ENCODE results near the gene NEK7. TPM values are rescaled to one million over a fixed set of nuclear protein-coding genes. Genes with fewer than 3 reads are reported as not detected.
A peak's percentile ranks its signal among the peaks of the same experiment; 100 is the strongest.

The NEK7 gene
- total RNA-seq, 1 donor from 2014 or later: 131 TPM

- DNase-seq: no peak
Observed at GRCh38 chr1:198258491-198258890, 101.7 kb downstream of the NEK7 start.

- DNase-seq: no peak
Observed at GRCh38 chr1:198259333-198260074, 102.7 kb downstream of the NEK7 start.

GRCh38 chr1:198261886-198262285 lies 105.1 kb downstream of the NEK7 start:
- no peak for DNase-seq

GRCh38 chr1:198263186-198263585 lies 106.4 kb downstream of the NEK7 start:
- peak; percentile 8 for DNase-seq

DNA sequence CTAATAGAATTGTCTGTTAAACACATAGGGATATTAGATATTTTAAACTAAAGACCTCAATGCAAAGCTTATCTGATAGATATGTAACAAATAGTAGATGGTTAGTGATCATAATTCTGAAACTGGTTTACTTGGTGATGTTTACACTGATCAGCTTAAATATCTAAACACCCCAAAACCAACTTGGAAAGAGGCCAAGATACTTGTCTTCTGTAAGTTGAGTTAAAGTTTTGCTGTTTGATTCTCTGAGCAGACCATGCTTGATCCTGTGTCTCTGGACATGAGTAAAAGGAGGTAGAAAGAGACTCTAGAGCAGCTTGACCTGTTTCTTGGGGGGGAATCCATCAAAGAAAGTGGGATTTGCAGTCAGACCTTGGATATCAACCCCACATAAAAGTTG lies 107.5 kb downstream of the NEK7 start:
- no peak for DNase-seq

DNA sequence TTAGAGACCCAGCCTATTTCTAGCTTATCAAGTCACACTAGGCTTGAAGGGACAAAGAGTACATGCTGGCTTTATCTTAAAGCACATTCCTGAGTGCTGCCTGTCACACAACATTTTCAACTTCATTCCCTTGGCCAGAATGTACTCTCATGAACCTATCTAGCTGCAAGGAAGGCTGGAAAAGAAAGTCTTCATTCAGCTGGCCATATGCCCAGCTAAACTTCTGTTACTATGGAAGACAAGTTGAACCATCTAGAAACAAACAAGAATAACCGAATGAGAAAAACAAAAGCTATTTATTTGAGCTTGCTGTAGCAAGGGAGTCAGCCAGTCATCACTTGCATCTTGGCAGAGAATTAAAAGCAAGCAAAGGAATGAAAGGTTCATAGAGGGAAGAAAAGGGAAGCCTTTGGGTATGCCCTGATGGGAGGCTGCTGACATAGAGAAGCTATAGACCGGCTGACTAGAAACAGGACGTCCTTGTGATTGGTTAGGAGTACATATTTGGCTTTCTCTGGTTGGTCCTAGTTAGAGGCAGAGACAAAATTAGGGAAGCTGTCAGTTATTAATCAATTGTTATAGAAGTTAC lies 108.4 kb downstream of the NEK7 start:
- DNase-seq: peak; percentile 8

DNA sequence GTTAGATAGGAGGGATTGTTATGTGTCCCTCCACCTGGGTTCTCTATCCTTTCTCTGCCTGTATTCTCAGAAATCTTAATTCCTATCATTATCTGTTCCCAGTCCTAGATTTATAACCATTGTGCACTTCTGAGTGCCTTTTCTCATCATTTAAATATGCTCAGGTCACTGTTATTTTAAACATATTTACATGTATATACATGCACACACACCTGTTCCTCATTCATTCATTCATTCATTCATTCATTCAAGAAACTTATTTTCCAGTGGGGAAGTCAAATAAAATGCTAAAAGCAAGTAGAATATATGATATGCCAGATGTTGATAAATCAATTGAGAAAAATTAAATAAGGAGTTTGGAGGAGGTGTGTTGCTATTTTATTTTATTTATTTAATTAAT lies 110.3 kb downstream of the NEK7 start:
- DNase-seq: no peak

GRCh38 chr1:198267921-198268320 lies 111.1 kb downstream of the NEK7 start:
- DNase-seq: no peak

DNA sequence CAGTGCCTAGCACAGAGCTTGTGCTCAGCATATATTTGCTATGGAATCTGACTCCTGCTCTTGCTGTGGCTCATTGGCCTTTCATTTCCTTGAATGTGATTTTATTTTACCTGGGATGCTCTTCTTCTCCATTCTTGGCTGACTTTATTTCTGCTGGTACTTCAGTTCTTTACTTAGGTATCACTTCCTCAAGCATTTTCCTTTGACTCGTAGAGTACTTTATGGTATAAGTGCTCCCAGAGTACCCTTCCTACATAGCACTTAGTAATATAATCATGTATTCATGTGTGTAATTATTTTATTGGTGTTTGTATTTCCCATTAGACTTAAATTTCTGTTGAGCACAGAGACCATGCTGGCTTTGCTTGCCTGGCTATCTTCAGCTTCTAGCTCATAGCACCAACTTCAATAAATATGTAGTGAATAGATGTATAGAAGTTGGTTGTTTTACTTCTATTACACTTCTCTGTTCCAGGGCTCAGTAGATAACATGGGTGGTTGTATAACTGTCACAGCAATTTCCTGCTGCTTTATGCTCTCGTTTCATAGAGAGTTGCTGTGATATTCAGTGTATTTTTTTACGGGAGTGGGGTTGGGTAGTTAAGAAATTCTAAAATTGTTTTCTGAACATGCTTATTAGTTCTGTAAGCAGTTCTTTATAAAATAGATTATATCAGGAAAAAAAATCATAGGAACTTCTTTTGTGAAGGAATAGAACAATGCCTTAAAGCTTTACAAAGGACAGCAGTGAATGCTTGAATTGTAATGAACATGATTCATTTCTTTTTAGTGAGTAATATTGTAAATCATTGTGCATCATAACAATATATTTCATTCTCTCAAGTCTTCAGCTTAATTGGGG lies 112.2 kb downstream of the NEK7 start:
- no peak for DNase-seq

- DNase-seq: no peak
Observed at GRCh38 chr1:198269646-198269940, 112.8 kb downstream of the NEK7 start.

GRCh38 chr1:198270273-198270828 lies 113.6 kb downstream of the NEK7 start:
- no peak for DNase-seq

DNA sequence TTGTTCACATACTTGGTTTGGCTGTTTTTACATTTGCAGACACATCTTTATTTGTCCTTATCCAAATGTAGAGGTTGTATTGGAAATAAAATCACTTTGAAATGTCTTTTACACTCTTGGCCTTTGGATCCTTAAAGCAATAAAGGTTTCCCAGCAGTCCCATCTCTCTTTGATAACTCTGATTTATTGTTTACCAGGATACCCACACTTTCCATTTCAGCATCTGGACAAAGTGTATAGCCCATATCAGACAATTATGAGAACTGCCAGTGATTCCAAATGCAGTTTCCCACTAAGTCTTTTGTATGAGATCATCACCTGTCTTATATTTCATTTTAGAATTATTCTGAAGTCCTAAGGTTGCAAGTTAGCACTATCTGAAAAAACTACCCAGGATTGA lies 114.7 kb downstream of the NEK7 start:
- DNase-seq: no peak

- DNase-seq: no peak
Observed at GRCh38 chr1:198272492-198272891, 115.7 kb downstream of the NEK7 start.

DNA sequence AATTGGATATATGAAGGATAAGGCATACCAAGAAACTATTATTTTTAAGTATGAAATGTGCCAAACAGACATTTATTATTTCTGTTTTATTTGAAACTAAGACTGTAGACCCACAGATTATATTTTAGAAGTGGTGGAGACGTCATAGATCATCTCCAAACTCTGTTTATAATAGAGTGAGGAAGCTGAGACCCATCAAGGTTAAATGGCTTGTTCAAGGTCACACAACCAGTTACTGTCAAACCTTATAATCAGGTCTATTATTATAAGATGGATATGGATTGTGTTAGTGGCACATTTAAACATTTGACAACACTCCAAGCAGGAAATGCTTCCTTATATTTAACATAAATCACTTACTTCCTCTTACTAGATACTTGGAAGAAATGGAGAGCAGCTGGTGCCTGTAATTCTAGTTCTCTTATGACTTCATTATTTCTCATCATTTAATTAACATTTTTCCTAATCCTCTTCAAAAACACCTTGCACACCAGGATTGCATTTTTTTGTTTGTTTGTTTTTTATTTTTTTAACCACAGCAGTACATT lies 117.0 kb downstream of the NEK7 start:
- DNase-seq: no peak

DNA sequence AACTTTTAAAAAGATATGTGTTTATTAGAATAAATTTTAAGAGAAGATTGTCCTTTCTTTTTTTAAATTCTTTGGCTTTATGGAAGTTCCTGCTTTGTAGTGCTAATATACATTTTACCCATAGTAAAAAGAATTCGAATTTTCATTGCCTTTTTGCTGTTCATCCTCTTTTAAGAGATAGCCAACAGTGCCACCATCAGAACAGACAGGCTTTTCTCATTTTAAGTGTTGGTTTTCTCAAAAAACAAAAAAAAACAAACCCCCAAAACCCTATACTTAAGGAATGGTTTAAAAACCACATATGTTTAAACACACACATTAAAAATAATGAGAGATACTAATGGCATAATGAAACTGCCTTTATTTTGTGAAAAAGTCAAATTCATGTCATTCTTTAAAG lies 118.8 kb downstream of the NEK7 start:
- no peak for DNase-seq

DNA sequence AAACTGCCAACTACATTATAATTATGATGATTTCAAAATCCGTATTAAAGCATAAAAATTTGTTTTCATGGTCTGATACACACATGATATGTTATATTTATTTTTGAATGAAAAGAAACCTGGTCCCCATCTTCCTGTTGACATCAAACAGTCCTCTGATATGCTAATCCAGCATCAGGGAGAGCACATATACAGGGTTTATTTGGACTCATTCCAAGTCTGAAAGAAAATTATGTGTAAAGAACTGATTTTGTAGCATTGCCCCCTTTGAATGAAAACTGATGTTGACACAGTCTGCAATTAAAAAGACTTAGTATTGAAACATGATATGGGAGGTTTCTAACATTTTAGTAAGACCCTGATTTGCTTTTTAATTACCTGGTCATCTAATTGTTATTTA lies 119.4 kb downstream of the NEK7 start:
- DNase-seq: no peak

DNA sequence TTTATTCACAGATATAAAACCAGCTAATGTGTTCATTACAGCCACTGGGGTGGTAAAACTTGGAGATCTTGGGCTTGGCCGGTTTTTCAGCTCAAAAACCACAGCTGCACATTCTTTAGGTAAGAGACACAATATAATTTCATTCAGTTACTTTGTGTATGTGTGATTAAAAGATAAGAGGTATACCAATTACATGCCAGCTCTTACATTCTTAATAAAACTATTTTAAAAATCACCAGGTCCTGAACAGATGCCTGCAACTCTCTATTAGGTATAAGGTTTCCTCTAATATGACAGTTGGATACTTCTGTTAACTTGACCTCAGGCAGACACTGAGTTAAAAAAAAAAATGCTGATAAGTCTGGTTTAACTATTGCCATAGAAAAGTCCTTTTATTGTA lies 122.1 kb downstream of the NEK7 start:
- no peak for DNase-seq

- no peak for DNase-seq
Observed at GRCh38 chr1:198280080-198280479, 123.3 kb downstream of the NEK7 start.

DNA sequence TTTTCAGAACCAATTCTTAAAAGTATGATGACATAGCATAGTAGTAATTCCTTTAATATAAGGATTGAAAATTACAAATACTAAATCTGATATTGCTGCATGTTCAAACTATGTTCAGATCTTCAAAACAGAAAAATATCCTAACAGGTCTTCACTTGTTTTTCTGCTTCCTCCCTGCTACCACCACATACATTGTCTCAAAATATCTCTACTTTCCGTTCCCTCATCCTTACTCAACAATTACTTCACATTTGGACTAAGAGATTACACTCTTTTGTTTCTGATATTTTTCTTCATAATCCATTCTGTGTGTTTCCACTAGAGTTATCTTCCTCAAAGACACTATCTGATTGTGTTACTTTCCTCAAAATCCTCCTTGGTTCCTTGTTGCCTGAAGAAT lies 125.1 kb downstream of the NEK7 start:
- no peak for DNase-seq

DNA sequence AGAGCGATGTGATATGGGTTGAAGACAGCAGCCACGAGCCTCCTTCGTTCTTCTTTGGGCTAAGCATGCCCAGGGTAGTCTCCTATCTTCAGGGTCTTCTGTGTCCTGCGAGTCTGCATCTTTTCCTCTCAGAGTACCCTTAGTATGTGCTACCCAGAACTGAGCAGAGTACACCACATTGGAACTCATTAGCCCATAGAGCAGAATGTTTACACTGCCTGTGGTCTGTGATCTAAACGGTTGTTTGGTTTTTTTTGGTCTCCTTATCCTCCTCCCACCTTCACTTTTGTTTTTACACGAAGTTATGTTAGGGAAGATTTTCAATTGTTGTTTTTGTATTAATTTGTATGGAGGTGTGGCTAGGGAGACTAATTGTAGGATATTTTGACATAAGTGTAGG lies 126.4 kb downstream of the NEK7 start:
- DNase-seq: no peak

DNA sequence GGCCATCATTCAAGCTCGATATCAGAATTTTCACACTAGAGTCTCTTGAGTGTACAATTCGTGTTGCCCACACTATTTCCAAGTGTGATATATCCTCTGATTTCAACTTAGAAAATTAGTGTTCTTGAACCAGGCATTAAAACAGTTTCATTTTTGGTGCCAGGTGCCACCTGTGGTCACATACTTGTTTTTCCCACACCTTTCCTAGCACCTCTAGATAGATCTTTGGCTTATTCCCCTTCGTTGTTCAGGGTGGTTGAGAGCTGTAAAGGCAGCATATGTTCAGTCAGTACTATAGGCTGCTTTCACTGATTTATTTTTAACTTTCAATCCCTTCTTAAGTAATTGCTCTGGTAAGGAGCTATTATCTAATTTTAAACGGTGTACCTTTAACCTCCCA lies 131.1 kb downstream of the NEK7 start:
- no peak for DNase-seq

DNA sequence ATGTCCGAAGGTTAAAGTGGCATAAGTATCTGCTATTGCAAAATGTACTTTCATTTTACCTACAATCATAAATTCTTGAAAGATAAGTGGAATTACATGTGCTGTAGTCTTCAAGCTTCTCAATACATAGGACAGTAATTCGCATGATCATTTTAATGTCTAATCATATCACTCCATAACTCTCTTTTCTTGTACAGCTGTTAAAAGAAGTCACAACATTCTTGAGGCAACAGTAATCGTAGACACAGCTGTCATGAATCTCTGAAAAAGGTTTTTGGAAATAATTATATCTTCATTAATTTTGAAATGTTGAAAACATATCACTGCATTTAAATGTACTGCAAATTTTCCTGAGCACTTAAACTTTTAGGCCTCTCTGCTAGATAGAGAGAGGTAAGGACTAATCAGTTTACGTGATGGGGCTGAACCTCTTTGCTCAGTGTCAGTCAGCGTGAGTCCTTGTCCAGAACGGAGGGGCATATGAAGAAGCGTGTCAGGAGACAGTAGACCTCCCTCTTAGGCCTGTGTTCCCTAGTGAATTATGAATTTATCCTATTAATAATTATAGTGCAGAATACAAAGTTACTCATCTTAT lies 133.4 kb downstream of the NEK7 start:
- DNase-seq: no peak

GRCh38 chr1:198291036-198291435 lies 134.2 kb downstream of the NEK7 start:
- no peak for DNase-seq
